K562 (cell line): Measurements from ENCODE around the gene PRSS57. TPM values are rescaled to one million over a fixed set of nuclear protein-coding genes. Genes with fewer than 3 reads are reported as not detected.
A peak's percentile ranks its signal among the peaks of the same experiment; 100 is the strongest.

Source experiments
- ATAC-seq: fragments of 200-7000 bp; cut with Tn5 transposase; 3 replicates; pipeline ENCODE4 v1.9.1; 2020; ENCODE audit warnings: moderate library complexity
- BruUV-seq: library from RNA; stranded (reverse); fragments of 400-500 nt; replicated peaks from 2 replicates; lab custom pipeline; 2021; lab: Mats Ljungman, UMichigan
- CTCF ChIA-PET: fragments of 300-600 bp; formaldehyde crosslinking; extraction: SDS; loops from one replicate; lab custom pipeline; 2021; ENCODE audit warnings: low intra/inter-chr PET ratio; lab: Yijun Ruan, JAX
- POLR2A ChIA-PET: fragments of 300-600, 350-650 bp; sonication (Branson Sonifier 250); formaldehyde crosslinking; extraction: SDS; loops from one replicate; lab custom pipeline; 2021; ENCODE audit warnings: antibody characterized with exemption, inconsistent platforms; lab: Yijun Ruan, JAX
- DNase-seq, 4 experiments: peaks; one replicate each; pipeline versions ENCODE4 v3.0.0 to v3.0.0-alpha.2; 2011 to 2018; ENCODE audit warnings: low spot score in 3 of 4, mixed read lengths in 3 of 4; ENCODE audit errors: extremely low read depth in 1 of 4
- FAIRE-seq: peaks from 2 replicates; lab custom pipeline; 2011; peaks lifted over from hg19 to GRCh38; lab: Jason Lieb, UNC
- H2AFZ ChIP-seq: 2 replicates; pipeline ENCODE4 v1.6.0; 2011; ENCODE audit warnings: low read depth, low read length, control low read depth, inconsistent platforms
- H3K27ac ChIP-seq: fragments of 200-600 bp; 3 replicates; pipeline ENCODE4 v1.8.0; 2011; ENCODE audit warnings: low read depth, mild to moderate bottlenecking, control low read depth, inconsistent platforms, low read length, moderate library complexity, mixed read lengths; ENCODE audit errors: extremely low read depth
- H3K27me3 ChIP-seq, 2 experiments: fragments of 300-600 bp in 1 of 2; 2 replicates in 1 of 2; 3 replicates in 1 of 2; pipeline versions ENCODE4 v1.6.0 to v1.8.0; 2011; ENCODE audit warnings: inconsistent platforms in 2 of 2, low read length in 2 of 2, mild to moderate bottlenecking in 1 of 2, mixed read lengths in 1 of 2, moderate library complexity in 1 of 2; ENCODE audit not compliant: control insufficient read depth in 2 of 2, insufficient read depth in 2 of 2
- H3K36me3 ChIP-seq: fragments of 300-600 bp; 3 replicates; pipeline ENCODE4 v1.8.0; 2011; ENCODE audit warnings: mild to moderate bottlenecking, low read length, inconsistent platforms; ENCODE audit not compliant: control insufficient read depth, insufficient read depth
- H3K4me1 ChIP-seq, 2 experiments: fragments of 200-600 bp in 1 of 2; replicated peaks in 1 of 2; 2 replicates in 1 of 2; 3 replicates in 1 of 2; pipeline versions ENCODE4 v1.5.1 to v1.8.0; 2011; ENCODE audit warnings: inconsistent platforms in 2 of 2, low read length in 2 of 2, mild to moderate bottlenecking in 1 of 2, mixed read lengths in 1 of 2, moderate library complexity in 1 of 2; ENCODE audit not compliant: control insufficient read depth in 2 of 2, insufficient read depth in 2 of 2
- H3K4me2 ChIP-seq: 2 replicates; pipeline ENCODE4 v1.6.1; 2011; ENCODE audit warnings: low read length, control low read depth, inconsistent platforms, mixed read lengths; ENCODE audit not compliant: insufficient read depth
- H3K4me3 ChIP-seq: fragments of 200-600 bp; sonication (generic), shearing (Covaris generic); 2 replicates; pipeline ENCODE4 v1.5.1; 2016; ENCODE audit warnings: control low read depth, inconsistent platforms
- H3K79me2 ChIP-seq: fragments of 200-600 bp; 3 replicates; pipeline ENCODE4 v1.8.0; 2011; ENCODE audit warnings: low read length, inconsistent platforms; ENCODE audit not compliant: control insufficient read depth, insufficient read depth
- H3K9ac ChIP-seq, 2 experiments: 2 replicates each; pipeline versions ENCODE4 v1.6.0 to v1.6.1; 2011; ENCODE audit warnings: low read depth in 2 of 2, low read length in 2 of 2, control low read depth in 1 of 2, inconsistent platforms in 1 of 2, mild to moderate bottlenecking in 1 of 2, mixed read lengths in 1 of 2; ENCODE audit not compliant: insufficient read depth in 1 of 2
- H3K9me1 ChIP-seq: one replicate; pipeline ENCODE4 v1.6.0; 2011; ENCODE audit warnings: inconsistent platforms, mild to moderate bottlenecking, low read length, moderate library complexity; ENCODE audit not compliant: control insufficient read depth, insufficient read depth
- H3K9me3 ChIP-seq: replicated peaks from 2 replicates; pipeline ENCODE4 v1.5.1; 2011; ENCODE audit warnings: low read depth, low read length, inconsistent platforms; ENCODE audit not compliant: control insufficient read depth, insufficient read depth
- H4K20me1 ChIP-seq: replicated peaks from 2 replicates; pipeline ENCODE4 v1.6.1; 2011; ENCODE audit warnings: low read length, inconsistent platforms, mixed read lengths; ENCODE audit not compliant: control insufficient read depth, insufficient read depth
- BCOR ChIP-seq: fragments of 450-650 bp; IDR thresholded peaks from 2 replicates; pipeline ENCODE4 v1.6.1; 2016
- DPF2 ChIP-seq: fragments of 450-650 bp; IDR thresholded peaks from 2 replicates; pipeline ENCODE4 v1.6.1; 2016
- LEF1 ChIP-seq: fragments of 450-650 bp; IDR thresholded peaks from 2 replicates; pipeline ENCODE4 v1.6.1; 2016; ENCODE audit warnings: mild to moderate bottlenecking
- MAFF ChIP-seq: IDR thresholded peaks from 2 replicates; pipeline ENCODE4 v1.6.1; 2012; ENCODE audit warnings: low read length, improper control_type of control experiment
- MYC ChIP-seq, 2 experiments: fragments of 250-450 bp in 1 of 2; sonication (Bioruptor Pico) in 1 of 2; IDR thresholded peaks; 2 replicates each; pipeline versions ENCODE4 v1.5.1 to v1.6.1; 2012 to 2021; ENCODE audit warnings: low read depth in 2 of 2, borderline replicate concordance in 1 of 2, improper control_type of control experiment in 1 of 2, low read length in 1 of 2, mild to moderate bottlenecking in 1 of 2, moderate library complexity in 1 of 2
- SMAD3 ChIP-seq: fragments of 450-650 bp; formaldehyde crosslinking; conservative IDR thresholded peaks from 2 replicates; pipeline ENCODE4 v1.4.0; 2020; ENCODE audit warnings: mild to moderate bottlenecking
- SRSF9 ChIP-seq: fragments of 200-400 bp; formaldehyde crosslinking; IDR thresholded peaks from 2 replicates; pipeline ENCODE4 v1.6.1; 2017; ENCODE audit warnings: low read depth, low read length, borderline replicate concordance
- ZNF444 ChIP-seq: fragments of 250-450 bp; sonication (Bioruptor Pico); IDR thresholded peaks from 2 replicates; pipeline ENCODE4 v1.4.0; 2020; ENCODE audit warnings: mild to moderate bottlenecking, moderate library complexity
- ZNF717 ChIP-seq: fragments of 250-450 bp; sonication (Bioruptor Pico); IDR thresholded peaks from 2 replicates; pipeline ENCODE4 v1.5.0; 2021
- WGBS: fragments of 100-300 bp; shearing (Covaris generic); methylation state at CpG from one replicate; pipeline ENCODE4 v1.1.6; 2016; ENCODE audit warnings: low coverage, mixed read lengths; ENCODE audit not compliant: insufficient coverage; ENCODE audit errors: missing lambda C conversion rate; 5-methylcytosine and 5-hydroxymethylcytosine counted together
- in situ Hi-C: fragments of 300-500 bp; cut with MboI; formaldehyde crosslinking; loops from 4 replicates; pipeline ENCODE4 v1.15.0; 2018; ENCODE audit warnings: inconsistent platforms, mixed read lengths
- intact Hi-C: fragments of 100-400 bp; cut with micrococcal nuclease; formaldehyde crosslinking; loops from 2 replicates; pipeline ENCODE4 v1.14.2; 2022
- polyA plus RNA-seq, 8 experiments: library from polyadenylated mRNA; depleted of rRNA in 4 of 8; stranded (reverse) in 5 of 8; unstranded in 3 of 8; fragments of >200 nt; fragmentation: Nextera tagmentation in 2 of 8; fragmentation: Illumina TruSeq in 1 of 8; extraction: Ambion mirVana in 2 of 8; extraction: Trizol in 1 of 8; gene quantifications; 2 replicates each; pipeline versions ENCODE4 v1.2.1 to v1.2.3, GENCODE V29; 2011 to 2014; ENCODE audit warnings: inconsistent platforms in 1 of 8, missing spikeins in 1 of 8
- total RNA-seq, 7 experiments: library from RNA; depleted of rRNA in 6 of 7; stranded (reverse); fragments of >200 nt in 6 of 7; fragmentation: Illumina TruSeq in 2 of 7; extraction: Trizol in 2 of 7; gene quantifications; 2 replicates each; pipeline versions ENCODE4 v1.2.1 to v1.2.3, GENCODE V29; 2011 to 2021; ENCODE audit warnings: low replicate concordance in 1 of 7
- TF ChIP-seq, protein P1 (sequence below): fragments of 450-650 bp; formaldehyde crosslinking; IDR thresholded peaks from 2 replicates; pipeline ENCODE4 v1.4.0; 2020; ENCODE audit warnings: mild to moderate bottlenecking, mixed read lengths
- TF ChIP-seq, protein P2 (sequence below): IDR thresholded peaks from 3 replicates; pipeline ENCODE4 v1.6.1; 2011; ENCODE audit warnings: borderline replicate concordance, mild to moderate bottlenecking; ENCODE audit not compliant: insufficient read length, insufficient read depth
- TF ChIP-seq, protein P3 (sequence below): IDR thresholded peaks from 3 replicates; pipeline ENCODE4 v1.6.1; 2011; ENCODE audit warnings: borderline replicate concordance, mild to moderate bottlenecking, moderate library complexity; ENCODE audit not compliant: insufficient read length; ENCODE audit errors: extremely low read depth
- TF ChIP-seq, protein P4 (sequence below), 2 experiments: IDR thresholded peaks; 2 replicates each; pipeline ENCODE4 v1.6.1; 2011; ENCODE audit warnings: borderline replicate concordance in 1 of 2, control low read depth in 1 of 2, low read depth in 1 of 2, low read length in 1 of 2, mild to moderate bottlenecking in 1 of 2, mixed read lengths in 1 of 2, moderate library complexity in 1 of 2; ENCODE audit not compliant: insufficient read depth in 1 of 2, insufficient read length in 1 of 2, poor library complexity in 1 of 2, severe bottlenecking in 1 of 2; ENCODE audit errors: extremely low read depth in 1 of 2

The PRSS57 gene
- total and polyA plus RNA-seq, 9 of the 15 experiments (the other 6 are each of a cell fraction or from before 2014, with no cell fraction given): 0.06 to 2.5 (median 1.3) TPM; not detected in 3

DNA sequence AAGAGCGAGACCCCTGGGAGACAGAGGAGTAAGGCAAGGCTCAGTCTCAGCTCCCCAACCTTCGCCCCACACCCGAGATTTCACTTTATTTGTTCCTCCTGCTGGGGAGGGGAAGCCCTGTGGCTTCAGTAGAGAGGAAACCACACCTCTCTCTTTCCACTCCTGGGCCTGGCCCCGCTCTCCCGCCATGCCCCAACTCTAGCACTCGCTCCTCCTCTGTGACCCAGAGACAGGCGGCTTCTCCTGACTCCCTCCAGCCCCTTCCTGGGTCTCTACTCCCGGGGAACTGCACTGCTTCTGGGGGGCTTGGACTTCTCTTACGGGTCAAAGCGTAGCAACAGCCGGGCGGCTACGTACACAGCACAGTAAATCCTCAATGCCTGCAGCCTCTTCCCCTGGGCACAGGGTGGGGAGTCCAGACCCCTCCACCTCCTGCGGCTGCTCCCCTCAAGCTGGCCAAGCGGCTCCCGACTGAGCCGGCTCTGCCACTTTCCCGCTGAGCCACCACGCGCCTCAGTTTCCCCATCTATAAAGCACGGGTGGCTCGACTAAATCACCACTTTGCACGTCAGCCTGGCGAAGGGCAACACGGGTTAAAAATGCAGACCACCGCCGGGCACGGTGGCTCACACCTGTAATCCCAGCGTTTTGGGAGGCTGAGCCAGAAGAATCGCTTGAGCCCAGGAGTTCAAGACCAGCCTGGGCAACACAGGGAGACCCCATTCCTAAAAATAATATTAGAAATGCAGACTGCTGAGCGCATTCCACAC is 33.6 kb downstream of the PRSS57 start:
- peak; percentile 46 for FAIRE-seq
- TF ChIP-seq, protein P1, sequence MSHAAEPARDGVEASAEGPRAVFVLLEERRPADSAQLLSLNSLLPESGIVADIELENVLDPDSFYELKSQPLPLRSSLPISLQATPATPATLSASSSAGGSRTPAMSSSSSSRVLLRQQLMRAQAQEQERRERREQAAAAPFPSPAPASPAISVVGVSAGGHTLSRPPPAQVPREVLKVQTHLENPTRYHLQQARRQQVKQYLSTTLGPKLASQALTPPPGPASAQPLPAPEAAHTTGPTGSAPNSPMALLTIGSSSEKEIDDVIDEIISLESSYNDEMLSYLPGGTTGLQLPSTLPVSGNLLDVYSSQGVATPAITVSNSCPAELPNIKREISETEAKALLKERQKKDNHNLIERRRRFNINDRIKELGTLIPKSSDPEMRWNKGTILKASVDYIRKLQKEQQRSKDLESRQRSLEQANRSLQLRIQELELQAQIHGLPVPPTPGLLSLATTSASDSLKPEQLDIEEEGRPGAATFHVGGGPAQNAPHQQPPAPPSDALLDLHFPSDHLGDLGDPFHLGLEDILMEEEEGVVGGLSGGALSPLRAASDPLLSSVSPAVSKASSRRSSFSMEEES (CRISPR knock-in tag): no peak
- TF ChIP-seq SMAD3 (CRISPR knock-in tag) (no peak), DPF2 (no peak), BCOR (0 out of 2 replicates have a peak, but pooled peaks have one; percentile 10), MAFF (no peak), SRSF9 (no peak), ZNF444 (no peak), MYC (IDR thresholded peaks at IDR 0.05; ENCODE audit: low read depth, low read length) (no peak), MYC (CRISPR knock-in tag; IDR thresholded peaks at IDR 0.05; ENCODE audit: borderline replicate concordance, low read depth) (peak; percentile 35; the same call in 1 of the 2 replicates), ZNF717 (no peak), LEF1 (no peak)
- TF ChIP-seq, protein P2, sequence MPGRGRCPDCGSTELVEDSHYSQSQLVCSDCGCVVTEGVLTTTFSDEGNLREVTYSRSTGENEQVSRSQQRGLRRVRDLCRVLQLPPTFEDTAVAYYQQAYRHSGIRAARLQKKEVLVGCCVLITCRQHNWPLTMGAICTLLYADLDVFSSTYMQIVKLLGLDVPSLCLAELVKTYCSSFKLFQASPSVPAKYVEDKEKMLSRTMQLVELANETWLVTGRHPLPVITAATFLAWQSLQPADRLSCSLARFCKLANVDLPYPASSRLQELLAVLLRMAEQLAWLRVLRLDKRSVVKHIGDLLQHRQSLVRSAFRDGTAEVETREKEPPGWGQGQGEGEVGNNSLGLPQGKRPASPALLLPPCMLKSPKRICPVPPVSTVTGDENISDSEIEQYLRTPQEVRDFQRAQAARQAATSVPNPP: no peak
- TF ChIP-seq, protein P3, sequence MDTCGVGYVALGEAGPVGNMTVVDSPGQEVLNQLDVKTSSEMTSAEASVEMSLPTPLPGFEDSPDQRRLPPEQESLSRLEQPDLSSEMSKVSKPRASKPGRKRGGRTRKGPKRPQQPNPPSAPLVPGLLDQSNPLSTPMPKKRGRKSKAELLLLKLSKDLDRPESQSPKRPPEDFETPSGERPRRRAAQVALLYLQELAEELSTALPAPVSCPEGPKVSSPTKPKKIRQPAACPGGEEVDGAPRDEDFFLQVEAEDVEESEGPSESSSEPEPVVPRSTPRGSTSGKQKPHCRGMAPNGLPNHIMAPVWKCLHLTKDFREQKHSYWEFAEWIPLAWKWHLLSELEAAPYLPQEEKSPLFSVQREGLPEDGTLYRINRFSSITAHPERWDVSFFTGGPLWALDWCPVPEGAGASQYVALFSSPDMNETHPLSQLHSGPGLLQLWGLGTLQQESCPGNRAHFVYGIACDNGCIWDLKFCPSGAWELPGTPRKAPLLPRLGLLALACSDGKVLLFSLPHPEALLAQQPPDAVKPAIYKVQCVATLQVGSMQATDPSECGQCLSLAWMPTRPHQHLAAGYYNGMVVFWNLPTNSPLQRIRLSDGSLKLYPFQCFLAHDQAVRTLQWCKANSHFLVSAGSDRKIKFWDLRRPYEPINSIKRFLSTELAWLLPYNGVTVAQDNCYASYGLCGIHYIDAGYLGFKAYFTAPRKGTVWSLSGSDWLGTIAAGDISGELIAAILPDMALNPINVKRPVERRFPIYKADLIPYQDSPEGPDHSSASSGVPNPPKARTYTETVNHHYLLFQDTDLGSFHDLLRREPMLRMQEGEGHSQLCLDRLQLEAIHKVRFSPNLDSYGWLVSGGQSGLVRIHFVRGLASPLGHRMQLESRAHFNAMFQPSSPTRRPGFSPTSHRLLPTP: no peak
- TF ChIP-seq, protein P4, sequence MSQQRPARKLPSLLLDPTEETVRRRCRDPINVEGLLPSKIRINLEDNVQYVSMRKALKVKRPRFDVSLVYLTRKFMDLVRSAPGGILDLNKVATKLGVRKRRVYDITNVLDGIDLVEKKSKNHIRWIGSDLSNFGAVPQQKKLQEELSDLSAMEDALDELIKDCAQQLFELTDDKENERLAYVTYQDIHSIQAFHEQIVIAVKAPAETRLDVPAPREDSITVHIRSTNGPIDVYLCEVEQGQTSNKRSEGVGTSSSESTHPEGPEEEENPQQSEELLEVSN (IDR thresholded peaks at IDR 0.05; ENCODE audit: borderline replicate concordance in 1 of 2, extremely low read depth in 1 of 2, insufficient read depth in 1 of 2, insufficient read length in 1 of 2, low read depth in 1 of 2, low read length in 1 of 2, poor library complexity in 1 of 2, severe bottlenecking in 1 of 2): peak in 1 of 2 experiments; percentile 18

More for the DNA sequence above, 33.6 kb downstream of the PRSS57 start:
- ATAC-seq: peak; percentile 61
- intact Hi-C loops (no loop called here), in situ Hi-C loops (no loop called here)
- Histone ChIP-seq H2AFZ (no peak overlapping the region), H3K9me3 (peaks cover 5% of the 10 kb centered on the region), H3K9me1 (peaks cover 14% of the 10 kb centered on the region), H3K79me2 (peaks cover 64% of the 10 kb centered on the region), H3K4me1 (peaks cover 21 to 75% of the 10 kb centered on the region in 2 experiments), H3K36me3 (peaks cover 50% of the 10 kb centered on the region; the same call in 2 of the 3 replicates), H3K9ac (peak overlapping the region; percentile 97), H3K27me3 (no peaks in the 10 kb centered on the region), H3K4me2 (peak overlapping the region; percentile 88), H4K20me1 (peaks cover 45% of the 10 kb centered on the region), H3K27ac (peak overlapping the region; percentile 98), H3K4me3 (peak overlapping the region; percentile 100)
- ChIA-PET CTCF (no interaction called here), POLR2A (interaction anchor here (0.6 kb wide), 1 partner anchor 245 kb away, joined by 4 read pairs; no protein-coding TSS in a partner anchor)
- peak in 3 of 4 experiments; percentile 28 to 55 (median 38) for DNase-seq
- WGBS: 2% methylated on average over 31 of the region's 31 CpGs
- BruUV-seq: TSS peak; percentile 45
